ENCODE data around the gene DOCK7.

The DOCK7 gene

GRCh38 chr1:62687903-62688686, at the start of gene DOCK7:
Gene DOCK7, minus strand, starts transcription at chr1:62688386. Its CDS starts 122 bp downstream, at chr1:62688264.
- Mint-ChIP-seq H3K9me3 (peaks cover 2% of the 10 kb centered on the region), H3K4me1 (peaks cover 44% of the 10 kb centered on the region), H3K27ac (peak within 1 kb of the TSS; percentile 98 to 99 (median 99)), H3K4me3 (peak within 1 kb of the TSS; percentile 94 to 100 (median 98)), H3K27me3 (ENCODE audit: low read depth) (no peaks in the 10 kb centered on the region), H3K36me3 (ENCODE audit: low read depth) (peaks cover 16% of the 10 kb centered on the region)
- TF ChIP-seq CTCF (IDR thresholded peaks at IDR 0.05; ENCODE audit: unreplicated experiment in 3 of 3), result no peak

GRCh38 chr1:62735491-62736171, 47.4 kb upstream of the DOCK7 start:
- Mint-ChIP-seq H3K36me3 (ENCODE audit: low read depth) (peaks cover 12% of the 10 kb centered on the region), H3K27ac (peak overlapping the region in 1 of 3 experiments; percentile 16), H3K9me3 (peaks cover 9% of the 10 kb centered on the region), H3K4me3 (no peak overlapping the region), H3K4me1 (peaks cover 10% of the 10 kb centered on the region), H3K27me3 (ENCODE audit: low read depth) (no peaks in the 10 kb centered on the region)
- TF ChIP-seq CTCF (IDR thresholded peaks at IDR 0.05; ENCODE audit: unreplicated experiment in 3 of 3), result no peak

- H3K27me3 Mint-ChIP-seq (ENCODE audit: low read depth), result no peaks in the 10 kb centered on the region
- peak overlapping the region in 1 of 3 experiments; percentile 14 for H3K27ac Mint-ChIP-seq
- no peak overlapping the region for H3K4me3 Mint-ChIP-seq
- TF ChIP-seq CTCF (IDR thresholded peaks at IDR 0.05; ENCODE audit: unreplicated experiment in 3 of 3), result no peak
- peaks cover 10% of the 10 kb centered on the region for H3K4me1 Mint-ChIP-seq
- H3K36me3 Mint-ChIP-seq (ENCODE audit: low read depth), result no peaks in the 10 kb centered on the region
- no peaks in the 10 kb centered on the region for H3K9me3 Mint-ChIP-seq
Measured at GRCh38 chr1:62732331-62732730, 44.1 kb upstream of the DOCK7 start.

- no peak overlapping the region for H3K4me3 Mint-ChIP-seq
- no peaks in the 10 kb centered on the region for H3K36me3 Mint-ChIP-seq (ENCODE audit: low read depth)
- H3K27me3 Mint-ChIP-seq (ENCODE audit: low read depth), result no peaks in the 10 kb centered on the region
- no peaks in the 10 kb centered on the region for H3K9me3 Mint-ChIP-seq
- no peak overlapping the region for H3K27ac Mint-ChIP-seq
- H3K4me1 Mint-ChIP-seq, result peaks cover 15% of the 10 kb centered on the region
- no peak for TF ChIP-seq CTCF (IDR thresholded peaks at IDR 0.05; ENCODE audit: unreplicated experiment in 3 of 3)
Measured at GRCh38 chr1:62728963-62729362, 40.8 kb upstream of the DOCK7 start.

GRCh38 chr1:62727656-62728407, 39.6 kb upstream of the DOCK7 start:
- no peaks in the 10 kb centered on the region for H3K27me3 Mint-ChIP-seq (ENCODE audit: low read depth)
- no peaks in the 10 kb centered on the region for H3K9me3 Mint-ChIP-seq
- TF ChIP-seq CTCF (IDR thresholded peaks at IDR 0.05; ENCODE audit: unreplicated experiment in 3 of 3), result no peak
- no peak overlapping the region for H3K27ac Mint-ChIP-seq
- H3K4me1 Mint-ChIP-seq, result peaks cover 15% of the 10 kb centered on the region
- H3K36me3 Mint-ChIP-seq (ENCODE audit: low read depth), result no peaks in the 10 kb centered on the region
- no peak overlapping the region for H3K4me3 Mint-ChIP-seq

All from nephron (organoid).